Thoracic aorta (tissue), 2 donors: ENCODE results near the gene NRXN3. TPM values are rescaled to one million over a fixed set of nuclear protein-coding genes. Genes with fewer than 3 reads are reported as not detected.

Source experiments
- ATAC-seq: fragments of 150-250 bp; one replicate; pipeline ENCODE4 v1.8.0; 2017; ENCODE audit warnings: low read depth; ENCODE audit not compliant: insufficient number of reproducible peaks, low FRiP score
- DNase-seq: peaks from one replicate; pipeline ENCODE4 v3.0.0-alpha.2; 2020; ENCODE audit warnings: low spot score
- H3K27ac ChIP-seq, 2 donors: fragments of 200-600 bp; sonication (generic); 1 replicate in 1 of 2; 2 replicates in 1 of 2; pipeline ENCODE4 v1.5.1; 2016; ENCODE audit warnings: mild to moderate bottlenecking in 2 of 2, moderate library complexity in 2 of 2
- H3K27me3 ChIP-seq: fragments of 200-600 bp; sonication (generic); replicated peaks from 2 replicates; pipeline ENCODE4 v1.6.0; 2016; ENCODE audit warnings: mild to moderate bottlenecking; ENCODE audit not compliant: insufficient read depth
- H3K36me3 ChIP-seq: fragments of 200-600 bp; sonication (generic); one replicate; pipeline ENCODE4 v1.5.1; 2016
- H3K4me1 ChIP-seq, 2 donors: fragments of 200-600 bp; sonication (generic); 1 replicate in 1 of 2; 2 replicates in 1 of 2; pipeline versions ENCODE4 v1.5.1 to v1.6.0; 2016; ENCODE audit warnings: low read depth in 2 of 2, mild to moderate bottlenecking in 1 of 2; ENCODE audit not compliant: control insufficient read depth in 1 of 2
- H3K4me3 ChIP-seq: fragments of 200-600 bp; sonication (generic); 2 replicates; pipeline ENCODE4 v1.5.1; 2016; ENCODE audit warnings: mild to moderate bottlenecking
- H3K9me3 ChIP-seq: fragments of 200-600 bp; sonication (generic); 2 replicates; pipeline ENCODE4 v1.5.1; 2016
- total RNA-seq, 2 donors: library from RNA; depleted of rRNA; stranded (reverse); fragments of >200 nt; gene quantifications; one replicate each; pipeline versions ENCODE4 v1.1.0 to v1.2.3, GENCODE V29; 2016
- TF ChIP-seq, protein P1 (sequence below): fragments of 200-600 bp; sonication (generic); IDR thresholded peaks from one replicate; pipeline ENCODE4 v1.5.1; 2019; ENCODE audit warnings: antibody characterized with exemption

NRXN3 gene
- total RNA-seq, 2 donors from 2014 or later, result 5.6 to 33.3 TPM

DNA sequence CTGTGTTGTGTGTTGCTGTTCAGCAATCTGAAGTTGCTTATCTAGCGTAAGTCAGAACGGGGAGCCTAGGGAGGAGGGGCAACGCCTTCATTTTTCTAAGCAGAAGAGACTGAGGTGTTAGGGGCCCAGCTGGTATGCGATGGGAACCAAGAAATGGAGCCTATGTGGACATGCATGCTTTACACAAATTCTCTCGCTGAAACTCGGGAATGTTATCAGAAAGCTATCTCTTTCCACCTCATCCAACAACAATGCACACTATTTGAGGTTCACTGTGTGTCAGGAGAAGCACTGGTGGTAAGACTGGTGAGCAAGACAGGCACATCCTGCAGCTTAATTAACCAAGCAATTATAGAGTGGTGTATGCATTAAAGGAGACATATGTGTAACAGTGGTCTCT, 89.7 kb downstream of the NRXN3 start:
- Histone ChIP-seq H3K36me3 (no peaks in the 10 kb centered on the region), H3K4me1 (no peaks in the 10 kb centered on the region), H3K9me3 (no peaks in the 10 kb centered on the region), H3K27me3 (no peaks in the 10 kb centered on the region), H3K27ac (no peak overlapping the region), H3K4me3 (no peak overlapping the region)
- TF ChIP-seq, protein P1, sequence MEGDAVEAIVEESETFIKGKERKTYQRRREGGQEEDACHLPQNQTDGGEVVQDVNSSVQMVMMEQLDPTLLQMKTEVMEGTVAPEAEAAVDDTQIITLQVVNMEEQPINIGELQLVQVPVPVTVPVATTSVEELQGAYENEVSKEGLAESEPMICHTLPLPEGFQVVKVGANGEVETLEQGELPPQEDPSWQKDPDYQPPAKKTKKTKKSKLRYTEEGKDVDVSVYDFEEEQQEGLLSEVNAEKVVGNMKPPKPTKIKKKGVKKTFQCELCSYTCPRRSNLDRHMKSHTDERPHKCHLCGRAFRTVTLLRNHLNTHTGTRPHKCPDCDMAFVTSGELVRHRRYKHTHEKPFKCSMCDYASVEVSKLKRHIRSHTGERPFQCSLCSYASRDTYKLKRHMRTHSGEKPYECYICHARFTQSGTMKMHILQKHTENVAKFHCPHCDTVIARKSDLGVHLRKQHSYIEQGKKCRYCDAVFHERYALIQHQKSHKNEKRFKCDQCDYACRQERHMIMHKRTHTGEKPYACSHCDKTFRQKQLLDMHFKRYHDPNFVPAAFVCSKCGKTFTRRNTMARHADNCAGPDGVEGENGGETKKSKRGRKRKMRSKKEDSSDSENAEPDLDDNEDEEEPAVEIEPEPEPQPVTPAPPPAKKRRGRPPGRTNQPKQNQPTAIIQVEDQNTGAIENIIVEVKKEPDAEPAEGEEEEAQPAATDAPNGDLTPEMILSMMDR, result no peak
- no peak for DNase-seq
- no peak for ATAC-seq

DNA sequence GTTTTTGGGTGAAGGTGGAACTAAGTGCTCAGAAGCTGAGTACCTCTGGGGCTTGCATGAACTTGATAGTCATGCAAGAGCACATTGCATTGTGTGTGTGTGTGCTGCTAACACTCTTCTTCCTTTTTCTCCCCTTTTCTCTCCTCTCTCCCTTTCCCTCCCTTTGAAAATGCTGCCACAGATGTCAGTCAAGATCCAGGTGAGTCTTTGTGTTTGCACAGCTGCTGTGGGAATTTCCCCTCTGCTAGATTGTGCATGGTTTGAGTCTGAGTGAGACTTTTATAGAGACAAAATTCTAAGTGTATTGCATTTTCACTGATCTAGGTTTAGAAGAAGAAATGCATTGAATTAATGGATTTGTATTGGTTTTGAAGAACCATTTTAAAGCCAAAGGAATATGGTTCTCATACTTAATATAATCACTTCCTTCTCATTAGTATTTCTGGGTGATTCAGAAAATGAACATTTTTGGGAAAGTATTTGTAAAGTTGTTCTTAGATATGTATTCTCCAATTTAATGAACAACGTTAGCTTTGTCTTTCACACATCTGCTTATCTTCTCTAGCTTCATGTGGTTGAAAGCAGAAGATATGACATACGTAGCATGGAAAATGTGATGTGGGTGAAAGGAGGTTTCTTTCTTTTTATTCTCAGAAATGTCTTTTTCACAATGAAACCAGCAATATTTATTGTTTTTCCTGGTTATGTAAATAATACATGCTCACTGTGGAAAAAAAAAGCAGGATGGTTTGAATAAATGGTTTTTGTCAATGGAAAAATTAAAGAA, 108.5 kb downstream of the NRXN3 start:
- no peaks in the 10 kb centered on the region for H3K9me3 ChIP-seq
- H3K4me3 ChIP-seq, result no peak overlapping the region
- TF ChIP-seq, protein P1, result no peak
- no peaks in the 10 kb centered on the region for H3K36me3 ChIP-seq
- ATAC-seq (no peak), DNase-seq (no peak)
- H3K4me1 ChIP-seq, result no peaks in the 10 kb centered on the region
- H3K27ac ChIP-seq, result no peak overlapping the region
- H3K27me3 ChIP-seq, result no peaks in the 10 kb centered on the region

DNA sequence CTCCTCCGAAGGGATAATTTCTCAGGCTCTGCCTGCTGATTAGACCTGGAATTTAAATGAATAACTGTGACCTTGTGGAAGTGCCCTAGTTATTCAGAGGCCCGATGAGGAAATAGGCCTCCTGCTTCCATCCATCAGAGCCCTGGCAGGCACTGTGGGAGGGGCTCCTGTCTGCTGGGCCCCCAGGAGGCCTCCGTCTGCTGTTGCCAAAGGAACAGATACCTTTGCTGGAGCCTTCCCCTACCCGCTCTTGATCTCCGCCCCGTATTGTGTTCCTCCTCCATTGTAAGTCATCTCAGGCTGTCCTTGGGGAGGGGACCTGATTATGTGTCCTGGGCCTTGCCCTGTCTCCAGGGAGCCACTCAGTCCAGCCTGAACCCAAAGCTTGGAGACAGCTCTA, 112.3 kb downstream of the NRXN3 start:
- Histone ChIP-seq H3K27me3 (no peaks in the 10 kb centered on the region), H3K4me1 (no peaks in the 10 kb centered on the region), H3K27ac (no peak overlapping the region), H3K36me3 (no peaks in the 10 kb centered on the region), H3K4me3 (no peak overlapping the region), H3K9me3 (no peaks in the 10 kb centered on the region)
- DNase-seq (no peak), ATAC-seq (no peak)
- TF ChIP-seq, protein P1, result no peak

DNA sequence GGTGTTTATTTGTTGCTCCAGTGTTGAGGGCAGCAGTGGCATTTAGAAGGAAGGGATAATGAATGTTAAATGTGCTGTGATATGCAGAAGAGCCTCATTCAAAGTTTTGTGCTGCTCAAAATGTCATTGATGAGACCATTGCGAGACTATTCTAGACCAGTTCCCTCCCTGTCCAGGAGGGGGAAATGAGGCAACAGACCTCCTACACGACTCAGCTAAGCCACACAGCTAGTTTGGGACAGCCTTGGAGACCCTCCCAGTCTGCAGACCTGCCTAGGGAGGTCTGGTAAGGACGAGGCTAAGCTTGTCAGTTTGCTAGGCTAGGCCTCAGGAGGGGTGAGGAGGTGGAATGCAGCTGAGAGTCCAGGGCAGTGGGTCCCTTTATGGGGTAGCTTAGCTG, 116.0 kb downstream of the NRXN3 start:
- ATAC-seq, result no peak

DNA sequence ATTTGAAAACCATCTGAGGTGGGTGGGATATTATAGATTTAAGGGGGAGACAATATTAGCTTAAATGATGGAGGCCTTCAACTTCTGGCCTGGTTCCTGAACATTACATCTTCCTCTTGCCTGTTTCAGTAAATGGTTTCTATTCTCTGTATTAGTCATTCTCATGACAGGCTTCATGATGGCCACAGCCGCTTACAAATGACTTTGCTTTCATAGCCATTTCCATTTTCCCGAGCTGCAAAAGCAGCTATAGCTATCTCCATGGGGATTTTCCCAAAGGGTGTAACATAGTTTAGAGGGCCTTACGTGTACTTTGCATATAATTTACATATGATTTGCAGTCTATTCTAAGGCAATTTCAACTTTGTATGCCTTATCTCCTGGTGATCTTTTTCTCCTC, 121.8 kb downstream of the NRXN3 start:
- no peaks in the 10 kb centered on the region for H3K27me3 ChIP-seq
- H3K36me3 ChIP-seq, result no peaks in the 10 kb centered on the region
- TF ChIP-seq, protein P1, result no peak
- DNase-seq (no peak), ATAC-seq (no peak)
- no peak overlapping the region for H3K4me3 ChIP-seq
- H3K27ac ChIP-seq, result no peak overlapping the region
- H3K9me3 ChIP-seq, result no peaks in the 10 kb centered on the region
- H3K4me1 ChIP-seq, result no peaks in the 10 kb centered on the region

More for the DNA sequence above, 116.0 kb downstream of the NRXN3 start:
- TF ChIP-seq, protein P1, result no peak
- Histone ChIP-seq H3K4me3 (no peak overlapping the region), H3K9me3 (no peaks in the 10 kb centered on the region), H3K27me3 (no peaks in the 10 kb centered on the region), H3K36me3 (no peaks in the 10 kb centered on the region), H3K4me1 (no peaks in the 10 kb centered on the region), H3K27ac (no peak overlapping the region)
- no peak for DNase-seq
